A673 (cell line): ENCODE results near the gene SLC2A1.

ENCODE experiments used
- CTCF ChIP-seq: fragments of 300-800, 200-600 bp; sonication (generic); conservative IDR thresholded peaks from 2 replicates; pipeline ENCODE4 v1.5.1; 2017; ENCODE audit warnings: low read depth, mild to moderate bottlenecking, antibody characterized with exemption, low read length, moderate library complexity, mixed read lengths
- EZH2 ChIP-seq: fragments of 200-600 bp; sonication (generic); IDR thresholded peaks from 2 replicates; pipeline ENCODE4 v1.6.1; 2017; ENCODE audit warnings: borderline replicate concordance, low read depth, mild to moderate bottlenecking, mixed read lengths, antibody characterized with exemption, low read length; ENCODE audit not compliant: poor library complexity, severe bottlenecking

- TF ChIP-seq CTCF, result no peak
- no peak for TF ChIP-seq EZH2
Measured at GRCh38 chr1:43002116-43002515, 43.4 kb upstream of the SLC2A1 start.
